ENCODE results near the gene ADAMTS2. TPM values are rescaled to one million over a fixed set of nuclear protein-coding genes. Genes with fewer than 3 reads are reported as not detected.

The ADAMTS2 gene
- total RNA-seq, 5 donors from 2014 or later (not counting 1 experiment from before 2014, with no cell fraction given): 0.09 to 0.23 TPM; not detected in 3

DNA sequence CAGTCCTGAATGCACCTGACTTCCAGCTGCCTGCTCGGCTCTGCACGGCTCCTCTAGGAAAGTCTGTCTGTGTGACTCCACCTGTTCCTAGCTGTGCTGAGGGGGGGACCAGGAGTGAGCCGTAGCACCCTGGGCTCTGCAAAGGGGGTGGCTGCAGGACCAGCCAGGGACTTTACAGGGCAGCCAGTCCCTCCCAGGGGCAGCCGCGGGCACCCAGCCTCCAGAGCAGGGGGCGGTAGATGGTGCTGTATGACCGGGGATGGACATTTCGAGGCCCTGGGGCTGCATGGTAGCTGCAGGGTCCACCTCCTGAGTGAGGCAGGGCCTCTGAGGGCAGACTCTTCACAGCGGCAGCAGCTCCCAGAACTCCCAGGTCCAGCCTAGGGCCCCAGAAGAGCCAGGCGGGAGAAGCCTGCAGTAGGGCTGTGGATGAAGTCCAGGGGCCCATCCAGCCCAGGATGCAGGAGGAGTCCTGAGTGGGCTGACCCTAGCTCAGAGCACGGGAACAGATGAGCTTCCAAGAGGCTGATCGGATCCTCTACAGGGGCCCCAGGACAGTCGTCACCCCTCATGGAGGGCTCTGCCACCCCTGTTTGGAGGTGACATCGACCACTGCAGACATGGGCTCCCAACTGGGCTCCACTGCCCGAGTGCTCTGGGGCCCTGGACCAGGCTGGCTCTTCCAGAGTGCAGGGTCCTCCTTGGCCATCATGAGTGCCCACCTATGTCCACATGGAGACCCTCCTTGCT lies 179.7 kb downstream of the ADAMTS2 start:
- ChIA-PET POLR2A (no interaction called here), CTCF (no interaction called here)
- peak overlapping the region in 1 of 3 donors; percentile 32 for H3K4me3 Mint-ChIP-seq
- Histone ChIP-seq H3K27ac (ENCODE audit: low read length) (no peak overlapping the region), H3K4me3 (ENCODE audit: control insufficient read depth in 1 of 2, extremely low read depth in 1 of 2, low read length in 1 of 2) (no peak overlapping the region), H3K4me1 (ENCODE audit: control insufficient read depth in 1 of 2, extremely low read depth in 1 of 2, insufficient read depth in 2 of 2, low read length in 2 of 2) (peaks cover 0 to 11% of the 10 kb centered on the region in 2 experiments), H3K36me3 (ENCODE audit: control insufficient read depth in 2 of 2, extremely low read depth in 1 of 2, insufficient read depth in 1 of 2, low read length in 1 of 2) (no peaks in the 10 kb centered on the region), H3K27me3 (replicated peaks in 1 of 2; ENCODE audit: control insufficient read depth in 2 of 2, extremely low read depth in 1 of 2, insufficient read depth in 2 of 2, low read length in 1 of 2) (peaks cover 0 to 47% of the 10 kb centered on the region in 2 experiments), H3K9me3 (no peaks in the 10 kb centered on the region)
- ATAC-seq (replicated peaks in 1 of 4) (no peak), DNase-seq (peak in 1 of 35 experiments; percentile 12)
- 90% methylated on average over 15 of the region's 15 CpGs for WGBS (ENCODE audit: insufficient coverage)
- H3K27ac Mint-ChIP-seq: no peak overlapping the region
- H3K36me3 Mint-ChIP-seq: no peaks in the 10 kb centered on the region
- peaks cover 0 to 5% (median 3%) of the 10 kb centered on the region in 3 donors for H3K4me1 Mint-ChIP-seq
- H3K27me3 Mint-ChIP-seq: peaks cover 3 to 10% of the 10 kb centered on the region in 2 donors
- H3K9me3 Mint-ChIP-seq: no peaks in the 10 kb centered on the region

DNA sequence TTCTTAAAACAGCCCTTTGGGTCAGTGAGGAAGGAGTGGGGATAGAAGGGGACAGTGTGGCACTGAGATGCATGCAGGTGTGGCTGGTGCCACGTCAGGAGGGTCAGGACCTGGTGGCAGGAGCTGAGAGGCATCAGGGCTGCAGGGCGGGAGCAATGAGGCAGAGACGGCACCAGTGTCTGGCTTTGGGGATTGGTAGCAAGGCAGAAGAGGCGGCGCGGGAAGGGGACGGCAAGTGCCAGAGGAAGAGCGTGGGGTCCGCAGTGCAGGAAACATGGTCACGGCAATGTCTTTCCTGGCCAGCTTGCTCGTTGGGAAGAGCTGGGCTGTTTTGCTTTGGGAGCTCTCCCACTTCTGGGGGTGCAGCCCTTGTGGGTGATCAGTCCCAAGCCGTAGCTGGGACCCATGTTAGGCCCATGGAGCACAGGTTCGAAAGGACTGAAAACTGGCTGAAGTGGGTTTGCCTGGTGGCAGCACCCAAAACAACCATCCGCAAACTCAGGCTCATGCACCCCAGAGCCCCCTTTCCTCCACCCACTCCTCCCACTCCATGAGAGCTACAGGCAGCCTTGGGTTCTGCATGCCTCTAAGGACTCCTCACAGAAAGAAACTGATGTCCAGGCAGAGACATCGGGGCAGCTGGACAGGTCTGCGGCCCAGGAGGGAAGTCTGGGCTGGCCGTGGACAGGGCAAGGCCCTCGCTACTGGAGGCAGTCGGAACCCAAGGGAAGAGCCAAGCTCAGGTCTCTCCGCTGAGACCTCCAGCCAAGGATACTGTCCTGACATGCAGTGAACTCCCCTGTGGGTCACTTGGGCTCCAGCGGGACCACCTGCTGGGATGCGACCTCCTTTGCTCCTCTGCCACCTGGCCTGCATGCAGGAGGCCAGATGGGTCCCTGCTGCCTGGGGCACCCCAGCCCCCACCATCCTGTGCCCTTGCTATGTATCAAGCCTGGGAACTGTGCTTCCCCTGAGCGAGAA lies 180.6 kb downstream of the ADAMTS2 start:
- ChIA-PET POLR2A (no interaction called here), CTCF (no interaction called here)
- Mint-ChIP-seq H3K9me3 (no peaks in the 10 kb centered on the region), H3K36me3 (no peaks in the 10 kb centered on the region), H3K4me1 (peaks cover 0 to 5% (median 3%) of the 10 kb centered on the region in 3 donors), H3K4me3 (no peak overlapping the region), H3K27ac (no peak overlapping the region), H3K27me3 (peaks cover 3 to 7% of the 10 kb centered on the region in 2 donors)
- Histone ChIP-seq H3K27ac (ENCODE audit: low read length) (no peak overlapping the region), H3K4me3 (ENCODE audit: control insufficient read depth in 1 of 2, extremely low read depth in 1 of 2, low read length in 1 of 2) (no peak overlapping the region), H3K4me1 (ENCODE audit: control insufficient read depth in 1 of 2, extremely low read depth in 1 of 2, insufficient read depth in 2 of 2, low read length in 2 of 2) (peaks cover 0 to 11% of the 10 kb centered on the region in 2 experiments), H3K9me3 (no peaks in the 10 kb centered on the region), H3K36me3 (ENCODE audit: control insufficient read depth in 2 of 2, extremely low read depth in 1 of 2, insufficient read depth in 1 of 2, low read length in 1 of 2) (no peaks in the 10 kb centered on the region), H3K27me3 (replicated peaks in 1 of 2; ENCODE audit: control insufficient read depth in 2 of 2, extremely low read depth in 1 of 2, insufficient read depth in 2 of 2, low read length in 1 of 2) (peaks cover 0 to 47% of the 10 kb centered on the region in 2 experiments)
- ATAC-seq (replicated peaks in 1 of 4): no peak
- DNase-seq: peak in 1 of 35 experiments; percentile 19
- 86% methylated on average over 22 of the region's 23 CpGs for WGBS (ENCODE audit: insufficient coverage)

DNA sequence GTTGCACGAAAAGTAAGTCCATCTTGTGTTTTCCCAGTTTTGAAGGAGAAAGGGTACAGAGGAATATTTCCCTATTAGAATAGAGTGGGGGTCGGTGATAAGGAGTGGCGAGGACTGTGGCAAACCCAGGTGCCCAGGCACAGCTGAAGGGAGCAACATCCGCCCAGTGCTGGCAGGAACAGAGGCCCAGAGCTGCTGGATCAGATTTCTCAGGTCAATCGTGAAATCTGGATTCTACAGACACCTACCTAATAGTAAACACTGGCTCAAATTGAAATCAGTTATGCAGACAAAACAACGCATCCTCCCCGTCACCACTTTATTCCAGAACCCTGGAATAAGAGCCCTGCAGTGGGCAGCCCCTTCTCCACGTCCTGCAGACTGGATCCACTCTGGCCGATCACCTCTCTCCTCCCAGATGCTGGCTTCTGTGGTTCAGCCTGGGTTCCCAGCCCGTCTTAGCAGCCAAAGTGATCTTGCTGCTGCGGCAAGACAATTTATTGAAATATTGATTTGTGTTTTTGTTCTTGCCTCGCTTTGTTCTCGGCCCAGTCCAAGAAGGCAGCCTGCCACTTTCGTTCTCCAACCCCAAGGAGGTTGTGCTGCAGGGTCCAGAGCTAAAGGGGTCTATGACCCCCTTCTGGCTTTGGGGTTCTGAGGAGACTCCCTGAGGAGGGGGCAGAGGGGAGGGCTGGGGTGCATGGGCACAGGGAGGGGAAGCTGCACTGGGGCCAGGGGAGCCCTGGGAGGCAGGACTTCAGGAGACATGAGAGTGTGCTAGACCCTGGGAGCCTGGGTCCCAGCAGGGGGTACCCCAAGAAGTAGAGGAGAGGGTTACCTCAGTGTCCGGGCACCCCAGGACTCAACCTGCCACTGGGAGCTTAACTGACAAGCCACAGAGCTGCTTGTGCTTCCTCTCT lies 181.8 kb downstream of the ADAMTS2 start:
- H3K36me3 ChIP-seq (ENCODE audit: control insufficient read depth in 2 of 2, extremely low read depth in 1 of 2, insufficient read depth in 1 of 2, low read length in 1 of 2): no peaks in the 10 kb centered on the region
- no peak for DNase-seq
- no peaks in the 10 kb centered on the region for H3K9me3 Mint-ChIP-seq
- no peak overlapping the region for H3K27ac ChIP-seq (ENCODE audit: low read length)
- no peaks in the 10 kb centered on the region for H3K36me3 Mint-ChIP-seq
- H3K4me3 Mint-ChIP-seq: no peak overlapping the region
- peaks cover 0 to 11% of the 10 kb centered on the region in 2 experiments for H3K4me1 ChIP-seq (ENCODE audit: control insufficient read depth in 1 of 2, extremely low read depth in 1 of 2, insufficient read depth in 2 of 2, low read length in 2 of 2)
- H3K9me3 ChIP-seq: no peaks in the 10 kb centered on the region
- H3K27me3 ChIP-seq (replicated peaks in 1 of 2; ENCODE audit: control insufficient read depth in 2 of 2, extremely low read depth in 1 of 2, insufficient read depth in 2 of 2, low read length in 1 of 2): peaks cover 0 to 48% of the 10 kb centered on the region in 2 experiments
- peaks cover 0 to 5% (median 3%) of the 10 kb centered on the region in 3 donors for H3K4me1 Mint-ChIP-seq
- no peak overlapping the region for H3K4me3 ChIP-seq (ENCODE audit: control insufficient read depth in 1 of 2, extremely low read depth in 1 of 2, low read length in 1 of 2)
- no peak for ATAC-seq (replicated peaks in 1 of 4)
- WGBS (ENCODE audit: insufficient coverage): 84% methylated on average over 11 of the region's 15 CpGs
- peaks cover 3 to 5% of the 10 kb centered on the region in 2 donors for H3K27me3 Mint-ChIP-seq
- POLR2A ChIA-PET: no interaction called here
- CTCF ChIA-PET: no interaction called here
- H3K27ac Mint-ChIP-seq: no peak overlapping the region

GRCh38 chr5:179162351-179163235 lies 182.7 kb downstream of the ADAMTS2 start:
- Histone ChIP-seq H3K9me3 (no peaks in the 10 kb centered on the region), H3K4me1 (ENCODE audit: control insufficient read depth in 1 of 2, extremely low read depth in 1 of 2, insufficient read depth in 2 of 2, low read length in 2 of 2) (peaks cover 0 to 10% of the 10 kb centered on the region in 2 experiments), H3K4me3 (ENCODE audit: control insufficient read depth in 1 of 2, extremely low read depth in 1 of 2, low read length in 1 of 2) (no peak overlapping the region), H3K27me3 (replicated peaks in 1 of 2; ENCODE audit: control insufficient read depth in 2 of 2, extremely low read depth in 1 of 2, insufficient read depth in 2 of 2, low read length in 1 of 2) (peaks cover 0 to 40% of the 10 kb centered on the region in 2 experiments), H3K36me3 (ENCODE audit: control insufficient read depth in 2 of 2, extremely low read depth in 1 of 2, insufficient read depth in 1 of 2, low read length in 1 of 2) (no peaks in the 10 kb centered on the region), H3K27ac (ENCODE audit: low read length) (no peak overlapping the region)
- WGBS (ENCODE audit: insufficient coverage): 83% methylated on average over 18 of the region's 24 CpGs
- peaks cover under 1 to 3% of the 10 kb centered on the region in 2 donors for H3K27me3 Mint-ChIP-seq
- H3K4me1 Mint-ChIP-seq: peaks cover 0 to 3% (median under 1%) of the 10 kb centered on the region in 3 donors
- no peak for DNase-seq
- no peaks in the 10 kb centered on the region for H3K9me3 Mint-ChIP-seq
- no peak overlapping the region for H3K4me3 Mint-ChIP-seq
- ChIA-PET CTCF (no interaction called here), POLR2A (no interaction called here)
- no peak overlapping the region for H3K27ac Mint-ChIP-seq
- ATAC-seq (replicated peaks in 1 of 4): no peak
- no peaks in the 10 kb centered on the region for H3K36me3 Mint-ChIP-seq

DNA sequence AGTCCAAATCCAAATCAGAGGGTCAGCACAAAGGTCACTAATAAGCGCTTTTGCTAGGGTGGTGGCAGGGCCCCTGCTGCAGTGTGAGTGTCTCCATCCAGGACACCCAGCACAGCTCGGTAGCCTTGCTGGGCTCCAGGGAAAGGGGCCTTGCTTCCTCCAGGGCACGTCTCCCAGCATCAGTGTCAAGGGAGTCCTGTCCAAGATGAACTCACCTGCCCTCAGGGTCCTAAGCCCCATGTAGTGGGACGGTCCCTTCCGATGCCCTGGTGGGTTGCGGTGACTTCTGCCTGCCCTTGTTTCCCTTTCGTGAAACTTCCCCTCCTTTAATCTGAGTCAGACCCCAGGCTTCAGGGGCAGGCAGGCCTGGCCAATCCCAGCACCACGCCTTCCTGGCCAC lies 183.4 kb downstream of the ADAMTS2 start:
- Mint-ChIP-seq H3K27ac (no peak overlapping the region), H3K4me3 (no peak overlapping the region), H3K4me1 (no peaks in the 10 kb centered on the region), H3K36me3 (no peaks in the 10 kb centered on the region), H3K9me3 (no peaks in the 10 kb centered on the region), H3K27me3 (peaks cover 0 to 3% of the 10 kb centered on the region in 2 donors)
- H3K4me1 ChIP-seq (ENCODE audit: control insufficient read depth in 1 of 2, extremely low read depth in 1 of 2, insufficient read depth in 2 of 2, low read length in 2 of 2): peaks cover 0 to 4% of the 10 kb centered on the region in 2 experiments
- WGBS (ENCODE audit: insufficient coverage): 88% methylated on average over 7 of the region's 8 CpGs
- CTCF ChIA-PET: no interaction called here
- DNase-seq: no peak
- no peak overlapping the region for H3K4me3 ChIP-seq (ENCODE audit: control insufficient read depth in 1 of 2, extremely low read depth in 1 of 2, low read length in 1 of 2)
- POLR2A ChIA-PET: no interaction called here
- H3K27ac ChIP-seq (ENCODE audit: low read length): no peak overlapping the region
- ATAC-seq (replicated peaks in 1 of 4): no peak
- peaks cover 0 to 40% of the 10 kb centered on the region in 2 experiments for H3K27me3 ChIP-seq (replicated peaks in 1 of 2; ENCODE audit: control insufficient read depth in 2 of 2, extremely low read depth in 1 of 2, insufficient read depth in 2 of 2, low read length in 1 of 2)
- H3K36me3 ChIP-seq (ENCODE audit: control insufficient read depth in 2 of 2, extremely low read depth in 1 of 2, insufficient read depth in 1 of 2, low read length in 1 of 2): no peaks in the 10 kb centered on the region
- H3K9me3 ChIP-seq: no peaks in the 10 kb centered on the region

All from T-cell (primary cell).